DMS79 treated with DMSO at 0.1 percent for 48 hours (cell line): ENCODE data around the gene CHRDL2.
"Not testable (repeated sequence)": the region's sequence is repeated elsewhere in the genome, so short reads cannot be mapped to it uniquely, and the experiment has no call there.

Experiments
- DNase-seq: peaks from one replicate; lab custom pipeline; 2025; lab: John Stamatoyannopoulos, UW

Gene CHRDL2

DNA sequence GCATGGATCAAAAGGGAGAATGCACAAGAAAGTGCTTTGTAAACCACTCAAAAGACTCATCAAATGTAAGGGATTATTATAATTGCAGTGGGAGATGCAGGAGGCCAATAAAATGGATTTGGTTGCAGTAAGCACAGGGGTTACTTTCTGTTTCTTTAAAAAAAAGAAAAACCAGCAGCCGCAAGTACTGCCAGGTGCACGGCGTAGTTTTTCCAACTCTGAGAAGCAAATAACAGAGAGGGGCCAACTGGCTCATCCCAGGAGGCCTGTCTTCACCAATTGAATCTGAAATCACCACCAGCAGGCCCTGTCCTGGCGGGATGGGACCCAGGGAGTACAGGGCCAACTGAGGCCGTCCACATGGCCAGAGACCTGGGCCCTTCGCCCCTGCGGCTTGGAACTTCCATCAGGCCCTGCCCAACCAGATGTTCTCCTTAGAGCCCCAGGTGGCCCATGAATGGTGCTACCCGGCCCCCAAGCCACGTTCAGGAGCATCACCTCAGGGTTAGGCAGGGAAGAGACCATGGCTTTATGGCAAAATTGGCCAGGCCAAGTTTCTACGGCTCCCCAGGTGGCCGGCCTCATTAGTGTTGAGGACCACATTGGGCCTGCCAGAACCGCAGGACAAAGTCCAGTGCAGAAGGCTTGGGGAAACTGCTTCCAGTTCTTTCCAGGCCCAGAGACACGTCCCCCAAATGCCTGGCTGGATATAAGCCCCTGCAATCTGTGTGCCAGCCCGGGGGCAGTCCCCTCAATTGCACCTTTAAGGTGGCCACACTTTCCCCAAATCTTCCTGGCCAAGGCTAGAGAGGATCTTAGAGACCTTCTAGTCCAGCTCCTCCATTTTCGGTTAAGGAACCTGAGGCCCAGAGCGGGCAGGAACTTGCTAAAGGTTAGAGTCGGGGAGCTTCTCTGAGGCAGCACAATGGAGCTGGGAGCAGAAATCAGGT is 61.7 kb downstream of the CHRDL2 start:
- no peak for DNase-seq

DNA sequence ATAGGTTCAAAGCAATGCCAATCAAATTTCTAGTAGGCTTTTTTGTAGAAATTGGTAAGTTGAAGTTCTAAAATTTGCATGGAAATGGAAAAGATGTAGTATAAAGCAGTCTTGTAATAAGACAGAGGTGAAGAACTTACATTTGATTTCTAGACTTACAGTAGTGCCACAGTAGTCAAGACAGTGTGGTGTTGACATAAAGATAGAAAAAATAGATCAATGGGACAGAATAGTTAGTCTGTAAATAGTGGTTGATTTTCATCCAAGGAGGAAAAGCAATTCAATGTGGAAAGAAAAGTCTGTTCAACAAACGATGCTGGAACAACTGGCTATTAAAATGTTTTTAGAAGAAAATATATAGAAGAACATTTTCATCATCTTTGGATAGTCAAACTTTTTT is 67.9 kb downstream of the CHRDL2 start:
- DNase-seq, result no peak

DNA sequence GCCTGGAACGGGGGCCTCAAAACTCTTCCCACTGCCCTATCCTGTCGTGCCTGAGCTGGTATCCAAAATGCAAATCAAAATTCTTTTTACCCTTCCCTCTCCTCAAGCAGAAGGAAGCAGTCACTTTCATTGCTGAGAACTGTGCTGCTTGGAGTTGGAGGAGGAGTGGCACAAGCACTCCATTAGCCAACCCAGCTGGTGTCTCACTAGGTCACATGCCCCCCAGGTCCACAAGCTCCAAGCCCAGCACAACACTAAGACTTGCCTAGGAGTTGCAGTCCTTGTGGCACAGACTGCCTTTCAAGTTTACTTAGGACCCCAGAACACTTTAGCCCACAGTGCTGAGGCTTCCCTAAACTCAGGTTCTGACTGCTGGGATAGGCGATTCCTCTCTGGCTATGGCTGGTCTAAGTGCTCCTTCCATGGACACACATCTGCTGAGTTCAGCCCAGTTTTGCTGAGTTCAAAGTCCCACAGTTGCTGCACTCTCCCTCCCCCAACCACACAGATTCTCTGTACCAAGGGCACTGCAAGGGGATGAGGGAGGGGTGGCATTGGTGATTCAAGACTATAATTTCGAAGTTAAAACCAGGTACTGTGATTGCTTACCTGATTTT is 68.6 kb downstream of the CHRDL2 start:
- no peak for DNase-seq

DNA sequence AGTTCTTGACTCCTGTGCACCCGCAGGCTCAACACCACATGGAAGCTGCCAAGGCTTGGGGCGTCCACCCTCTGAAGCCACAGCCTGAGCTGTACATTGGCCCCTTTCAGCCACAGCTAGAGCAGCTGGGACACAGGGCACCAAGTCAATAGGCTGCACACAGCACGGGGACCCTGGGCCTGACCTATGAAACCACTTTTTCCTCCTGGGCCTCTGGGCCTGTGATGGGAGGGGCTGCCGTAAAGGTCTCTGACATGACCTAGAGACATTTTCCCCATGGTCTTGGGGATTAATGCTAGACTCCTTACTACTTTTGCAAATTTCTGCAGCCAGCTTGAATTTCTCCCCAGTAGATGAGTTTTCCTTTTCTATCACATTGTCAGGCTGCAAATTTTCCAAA is 72.1 kb downstream of the CHRDL2 start:
- not testable (repeated sequence) for DNase-seq

DNA sequence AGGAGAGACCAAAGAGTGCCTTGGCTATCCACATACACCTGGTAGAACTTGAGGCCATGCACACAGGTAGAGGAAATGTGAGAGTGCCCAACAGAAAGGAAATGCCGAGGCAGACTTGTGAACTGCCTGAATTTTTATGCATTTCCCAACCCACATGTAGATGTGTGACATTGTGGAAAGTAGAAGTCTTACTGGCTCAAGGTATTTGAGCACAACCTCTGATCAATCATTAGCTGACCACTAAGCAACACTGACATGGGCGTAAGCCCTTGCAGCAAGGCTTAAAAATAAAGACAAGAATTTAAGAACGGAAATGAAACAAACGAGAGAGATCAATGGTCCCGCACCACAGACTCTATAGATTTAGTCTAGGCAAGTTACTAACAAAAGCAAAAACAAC is 76.2 kb downstream of the CHRDL2 start:
- no peak for DNase-seq

DNA sequence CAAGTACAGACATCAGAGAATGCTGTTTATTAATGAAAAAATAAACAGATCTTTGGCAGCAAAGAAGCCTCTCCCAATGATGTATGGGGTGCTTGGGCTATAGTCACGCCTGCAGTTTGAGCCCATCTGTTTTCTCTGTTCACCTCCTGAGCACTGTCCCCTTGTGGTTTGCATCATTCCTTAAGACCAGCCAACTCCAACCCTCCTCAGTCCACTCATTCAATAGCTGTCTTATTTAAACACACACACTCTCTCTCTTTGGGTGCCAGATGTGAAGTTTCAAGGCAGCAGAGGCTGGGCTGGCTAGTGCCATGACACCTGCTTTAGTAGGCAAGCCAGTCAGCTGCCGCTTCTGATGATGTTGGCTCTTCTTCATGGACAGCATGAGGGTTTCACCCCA is 80.7 kb downstream of the CHRDL2 start:
- peak; percentile 95 for DNase-seq

DNA sequence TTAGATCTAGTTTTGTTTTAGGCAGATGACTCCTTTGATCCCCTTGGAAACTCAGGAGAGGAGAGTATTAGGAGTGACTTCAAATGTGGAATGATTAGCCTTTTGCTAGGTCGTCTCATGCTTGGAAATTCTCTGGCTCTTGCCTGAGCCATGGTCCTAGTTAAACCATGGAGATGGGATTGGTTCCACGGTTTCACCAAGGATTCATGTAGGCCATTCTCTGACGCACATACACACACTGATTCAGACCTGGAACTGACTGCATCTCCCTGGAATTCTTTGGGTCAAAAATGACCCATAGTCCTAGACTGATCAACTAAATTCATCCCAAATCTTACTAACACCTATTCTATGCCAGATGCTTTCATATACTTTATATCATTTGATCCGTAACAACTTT is 82.3 kb downstream of the CHRDL2 start:
- DNase-seq, result no peak

DNA sequence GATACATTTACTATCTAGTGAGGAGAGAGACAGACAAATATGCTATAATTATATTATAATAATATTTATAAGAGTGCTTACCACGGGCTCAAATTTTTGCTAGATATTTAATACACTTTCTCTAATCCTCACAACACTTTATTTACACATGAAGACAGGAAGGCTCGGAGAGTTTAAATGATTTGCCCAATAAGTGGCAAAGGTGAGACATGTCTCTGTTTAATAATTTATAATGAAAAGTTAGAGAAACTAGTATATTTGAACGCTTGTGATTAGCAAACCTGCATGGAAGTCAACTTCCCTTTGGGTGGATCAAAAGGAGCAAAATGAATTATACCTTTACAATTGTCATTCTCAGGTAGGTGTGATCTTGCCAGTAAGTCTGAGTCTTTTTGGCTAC is 83.4 kb downstream of the CHRDL2 start:
- no peak for DNase-seq

DNA sequence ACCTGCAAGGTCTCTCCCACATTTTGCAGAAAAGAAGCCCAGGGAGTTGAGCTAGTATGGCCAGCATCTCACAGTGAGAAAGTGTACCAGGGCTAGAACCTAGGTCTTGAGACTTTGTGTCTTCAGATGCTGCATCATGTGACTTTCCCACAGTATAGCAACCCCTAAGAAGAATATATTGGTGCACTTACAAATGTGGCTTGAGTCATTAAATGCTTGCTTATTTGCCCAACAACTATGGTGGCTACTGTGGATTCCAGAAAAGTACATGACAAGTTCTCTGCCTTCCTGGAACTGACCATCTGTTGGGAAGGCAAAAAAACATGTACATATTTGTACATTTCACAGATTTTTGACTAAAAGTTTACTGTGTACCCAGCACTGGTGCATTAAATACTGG is 83.8 kb downstream of the CHRDL2 start:
- no peak for DNase-seq

DNA sequence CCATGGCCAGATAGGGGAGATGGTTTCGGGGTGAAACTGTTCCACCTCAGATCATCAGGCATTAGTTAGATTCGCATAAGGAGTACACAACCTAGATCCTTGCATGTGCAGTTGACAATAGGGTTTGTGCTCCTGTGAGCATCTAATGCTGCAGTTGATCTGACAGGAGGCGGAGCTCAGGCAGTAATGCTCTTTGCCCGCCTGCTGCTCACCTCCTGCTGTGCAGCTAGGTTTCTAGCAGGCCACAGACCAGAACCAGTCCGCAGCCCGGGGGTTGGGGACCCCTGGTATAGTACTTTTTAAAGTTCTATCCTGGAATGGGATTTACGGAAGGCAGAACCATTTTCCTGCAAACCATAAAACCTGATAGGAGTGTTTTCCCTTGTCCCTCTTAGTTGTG is 84.3 kb downstream of the CHRDL2 start:
- DNase-seq, result no peak
